GM11168 (cell line): ENCODE results near the gene HELZ.
"Not testable (repeated sequence)": the region's sequence is repeated elsewhere in the genome, so short reads cannot be mapped to it uniquely, and the experiment has no call there.

Experiments
- in situ Hi-C: fragments of 300-500 bp; cut with MboI; formaldehyde crosslinking; loops from one replicate; pipeline ENCODE4 v1.12.0; 2022; ENCODE audit warnings: low sequenced_read_pairs; ENCODE audit not compliant: unreplicated experiment

Gene HELZ

DNA sequence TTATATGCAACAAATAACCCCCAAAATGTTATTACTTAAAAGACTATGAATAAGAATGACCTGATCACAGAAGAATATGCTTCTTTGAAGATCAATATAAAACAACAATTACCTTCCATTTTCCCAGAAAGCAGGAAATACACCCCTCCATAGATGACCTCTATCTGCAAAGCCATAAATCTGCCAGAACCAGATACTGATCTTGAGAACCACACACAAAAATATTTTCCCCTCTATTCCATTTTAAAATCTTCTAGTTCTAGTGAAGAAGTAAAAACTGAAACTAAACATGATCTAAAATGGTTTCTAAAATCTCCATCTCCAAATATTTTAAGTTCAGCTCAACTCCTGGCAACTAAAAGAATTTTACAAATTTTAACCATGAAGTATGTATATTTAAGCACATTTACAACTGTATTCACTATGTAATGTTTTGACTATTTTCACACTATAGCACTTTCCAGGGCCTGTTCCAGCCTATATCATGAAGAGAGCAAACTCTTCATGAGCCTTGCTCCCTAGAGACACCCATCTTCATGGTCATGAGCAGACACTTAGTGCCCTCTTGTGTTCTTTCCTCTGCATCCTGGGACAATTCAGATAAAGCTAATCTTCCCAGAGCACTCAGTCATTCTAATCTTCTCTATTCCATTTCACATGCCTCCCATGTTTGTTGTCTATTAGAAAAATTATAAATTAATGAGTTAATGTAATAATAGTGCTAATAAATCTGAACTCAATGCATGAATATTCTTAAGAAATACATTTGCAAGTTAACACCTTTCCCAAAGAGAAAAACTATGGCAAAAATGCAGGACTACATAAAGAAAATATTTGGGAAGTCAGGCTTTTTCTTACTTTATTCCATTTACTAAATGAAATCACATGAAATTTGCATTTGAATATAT is 87.0 kb downstream of the HELZ start:
- in situ Hi-C loops: no loop called here

GRCh38 chr17:67156269-67157199 is 88.5 kb downstream of the HELZ start:
- in situ Hi-C loops: no loop called here

GRCh38 chr17:67152824-67153223 is 92.2 kb downstream of the HELZ start:
- in situ Hi-C loops: no loop called here

DNA sequence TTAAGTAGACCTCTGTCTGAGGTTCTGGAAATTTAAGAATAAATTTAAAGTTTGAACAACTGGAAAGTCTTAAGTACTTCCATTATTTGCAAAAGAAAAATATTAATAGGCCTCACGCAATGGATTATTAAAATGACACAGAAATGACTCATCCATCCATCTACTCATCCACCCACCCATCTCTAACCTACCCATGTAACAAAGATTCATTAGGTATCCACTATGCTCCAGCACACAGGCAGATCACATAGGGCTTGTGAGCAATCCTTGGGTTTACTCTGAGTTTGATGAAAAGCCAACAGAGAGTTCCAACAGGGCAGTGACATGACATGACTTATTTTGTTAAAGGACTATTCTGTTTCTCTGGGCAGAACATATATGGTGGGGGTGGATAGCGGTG is 93.3 kb downstream of the HELZ start:
- in situ Hi-C loops: no loop called here

DNA sequence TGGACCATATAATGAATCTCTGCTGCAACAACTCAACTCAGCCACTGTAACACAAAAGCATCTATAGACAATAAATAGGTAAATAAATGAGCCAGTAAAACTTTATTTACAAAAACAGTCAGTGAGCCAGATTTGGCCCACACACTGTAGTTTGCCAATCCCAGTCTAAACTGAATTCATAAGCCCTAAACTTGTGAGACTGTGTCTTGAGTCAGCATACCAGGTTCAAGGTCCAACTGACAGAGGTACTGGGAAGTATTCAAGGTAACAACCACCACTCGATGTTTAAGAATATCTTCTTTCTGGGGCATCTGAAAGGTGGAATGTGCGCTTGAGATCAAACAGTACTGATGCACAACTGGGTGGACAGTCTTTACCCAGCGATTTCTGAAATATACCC is 94.2 kb downstream of the HELZ start:
- in situ Hi-C loops: no loop called here

DNA sequence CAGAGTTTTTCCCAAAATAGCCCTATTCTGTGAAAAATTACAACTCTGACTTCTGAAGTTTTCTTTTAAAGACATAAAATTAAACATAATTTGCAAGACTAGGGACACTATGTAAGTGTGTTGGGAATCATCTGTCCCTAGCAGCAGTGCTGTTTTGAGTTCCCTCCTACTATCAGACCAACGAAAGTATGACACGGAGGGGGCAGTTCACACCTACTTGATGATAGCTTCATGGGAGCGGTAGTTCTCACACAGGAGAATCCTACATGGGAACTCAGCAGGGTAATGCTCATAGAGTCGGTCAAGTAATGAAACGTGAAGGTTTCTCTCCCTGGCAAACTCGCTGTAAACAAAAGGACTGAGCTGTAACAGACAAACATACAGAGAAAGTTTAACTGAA is 96.6 kb downstream of the HELZ start:
- in situ Hi-C loops: no loop called here

- in situ Hi-C loops: no loop called here
These were observed 99.7 kb downstream of the HELZ start for GRCh38 chr17:67145183-67145805.

DNA sequence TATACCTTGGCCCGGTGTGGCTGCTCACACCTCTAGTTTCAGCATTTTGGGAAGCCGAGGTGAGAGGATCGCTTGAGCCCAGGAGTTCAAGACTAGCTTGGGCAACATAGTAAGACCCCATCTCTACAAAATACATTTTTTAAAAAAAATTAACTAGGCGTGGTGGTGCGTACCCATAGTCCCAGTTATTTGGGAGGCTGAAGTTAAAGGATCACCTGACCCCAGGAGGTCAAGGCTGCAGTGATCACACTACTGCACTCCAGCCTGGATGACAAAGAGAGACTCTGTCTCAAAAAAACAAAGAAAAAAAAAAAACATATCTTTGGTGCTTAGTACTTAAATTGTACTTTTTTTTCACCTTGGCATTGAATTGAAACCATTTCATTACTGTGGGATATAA is 101.7 kb downstream of the HELZ start:
- in situ Hi-C loops: no loop called here

DNA sequence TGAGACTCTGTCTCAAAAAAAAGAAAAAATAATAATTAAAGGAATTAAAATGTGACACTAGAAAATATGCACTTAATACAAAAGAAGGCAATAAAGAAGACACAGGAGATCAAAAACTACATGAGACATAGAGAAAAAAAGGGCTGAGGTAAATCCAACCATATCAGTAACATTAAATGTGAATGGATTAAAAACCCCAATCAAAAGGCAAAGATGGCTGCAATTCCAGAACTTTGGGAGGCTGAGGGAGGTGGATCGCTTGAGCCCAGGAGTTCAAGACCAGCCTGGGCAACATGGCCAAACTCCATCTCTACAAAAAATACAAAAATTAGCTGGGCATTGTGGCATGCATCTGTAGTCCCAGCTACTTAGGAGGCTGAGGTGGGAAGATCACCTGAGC is 103.0 kb downstream of the HELZ start:
- in situ Hi-C loops: not testable (repeated sequence)

- in situ Hi-C loops: no loop called here
These were observed 105.0 kb downstream of the HELZ start for GRCh38 chr17:67139784-67140665.

GRCh38 chr17:67139289-67139688 is 105.7 kb downstream of the HELZ start:
- in situ Hi-C loops: no loop called here

DNA sequence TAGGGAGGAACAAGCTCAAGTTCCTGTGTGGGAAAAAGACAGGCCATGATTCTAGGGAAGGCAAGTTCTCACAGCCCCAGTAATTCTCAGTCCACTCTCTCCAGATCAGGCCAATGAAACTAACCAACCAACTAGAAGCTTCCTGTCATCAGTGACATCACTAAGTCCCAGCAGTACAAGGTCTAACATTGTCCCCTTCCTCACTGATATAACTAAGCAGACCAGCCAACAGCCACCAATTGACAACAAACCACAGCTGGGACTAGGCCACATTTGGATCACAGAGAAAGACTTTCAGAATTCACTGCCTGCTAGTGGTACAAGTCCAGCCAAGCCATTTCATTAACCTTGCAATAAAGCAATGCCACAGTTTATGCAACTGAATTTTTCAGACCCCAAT is 106.6 kb downstream of the HELZ start:
- in situ Hi-C loops: no loop called here

- in situ Hi-C loops: no loop called here
These were observed 107.1 kb downstream of the HELZ start for GRCh38 chr17:67137860-67138259.

DNA sequence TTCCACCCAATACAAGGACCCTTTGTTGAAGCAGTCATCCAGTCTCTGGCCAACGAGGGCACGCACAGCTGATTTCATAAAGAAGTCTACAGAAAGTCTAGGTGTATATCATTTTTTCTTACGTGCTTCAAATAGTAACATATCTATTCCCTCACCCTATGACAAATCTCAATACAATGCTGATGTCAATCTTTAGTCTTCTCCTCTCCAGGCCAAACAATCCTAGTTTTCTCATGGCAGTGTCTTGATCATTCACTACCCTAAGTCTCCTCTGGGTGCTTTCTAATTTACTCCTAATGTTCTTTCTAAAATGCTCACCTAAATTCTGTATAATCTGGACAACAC is 108.0 kb downstream of the HELZ start:
- in situ Hi-C loops: no loop called here

DNA sequence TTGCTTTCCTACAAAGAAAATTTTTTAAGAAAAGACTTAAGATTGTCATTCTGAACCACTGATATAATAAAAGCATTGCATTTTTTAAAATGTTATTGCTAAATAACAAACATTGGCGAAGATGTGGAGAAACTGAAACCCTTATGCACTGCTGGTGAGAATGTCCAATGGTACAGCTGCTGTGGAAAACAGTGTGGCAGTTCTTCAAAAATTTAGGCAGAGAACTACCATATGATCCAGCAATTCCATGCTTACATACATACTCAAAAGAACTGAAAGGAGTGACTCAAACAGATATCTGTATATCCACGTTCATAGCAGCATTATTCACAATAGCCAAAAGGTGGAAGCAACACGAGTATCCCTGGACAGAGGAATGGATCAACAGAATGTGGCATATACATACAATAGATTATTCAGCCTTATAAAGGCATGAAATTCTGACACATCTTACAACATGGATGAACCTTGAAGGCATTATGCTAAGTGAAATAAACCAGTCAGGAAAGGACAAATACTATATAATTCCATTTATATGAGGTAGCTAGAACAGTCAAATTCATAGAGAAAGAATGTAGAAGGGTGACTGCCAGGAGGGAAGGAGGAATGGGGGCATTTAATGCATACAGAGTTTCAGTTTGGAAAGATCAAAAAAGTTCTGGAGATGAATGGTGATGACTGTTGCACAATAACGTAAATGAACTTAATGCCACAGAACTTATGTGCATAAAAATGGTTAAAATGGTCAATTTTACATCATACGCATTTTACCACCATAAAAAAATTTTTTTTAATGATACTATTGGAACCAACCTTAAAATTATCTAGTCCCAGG is 108.6 kb downstream of the HELZ start:
- in situ Hi-C loops: no loop called here

DNA sequence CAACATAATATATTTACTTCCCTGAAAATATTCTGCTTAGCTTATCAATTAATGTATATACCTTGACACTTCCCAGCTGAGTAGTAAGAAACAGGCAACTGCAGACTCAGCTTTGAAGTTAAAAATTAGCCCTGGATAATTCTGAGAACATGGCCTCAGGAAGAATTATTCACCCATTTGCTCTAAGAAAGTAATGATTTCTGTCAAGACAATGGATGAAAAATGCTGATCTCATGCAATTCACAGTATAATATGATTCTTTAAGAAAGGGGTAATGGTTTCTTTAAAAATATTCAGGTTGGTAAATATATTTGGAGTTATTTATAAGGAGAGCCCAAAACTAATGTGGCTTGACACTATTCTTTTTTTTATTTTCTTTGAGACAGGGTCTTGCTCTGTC is 111.8 kb downstream of the HELZ start:
- in situ Hi-C loops: no loop called here

GRCh38 chr17:67132366-67132765 is 112.6 kb downstream of the HELZ start:
- in situ Hi-C loops: no loop called here

DNA sequence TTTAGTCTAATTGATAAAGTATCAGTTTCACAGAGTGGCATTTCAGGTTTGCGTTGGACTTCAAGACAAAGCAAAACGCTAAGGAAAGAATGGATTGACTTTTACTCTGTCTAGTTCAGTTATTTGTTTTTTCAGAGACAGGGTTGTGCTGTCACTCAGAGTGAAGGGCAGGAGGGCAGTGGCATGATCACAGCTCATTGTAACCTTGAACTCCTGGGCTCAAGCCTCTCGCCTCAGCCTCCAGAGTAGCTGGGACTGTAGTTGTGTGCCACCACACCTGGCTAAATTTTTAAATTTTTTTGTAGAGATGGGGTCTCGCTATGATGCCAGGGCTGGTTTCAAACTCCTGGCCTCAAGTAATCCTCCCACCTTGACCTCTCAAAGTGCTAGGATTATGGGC is 114.2 kb downstream of the HELZ start:
- in situ Hi-C loops: no loop called here

DNA sequence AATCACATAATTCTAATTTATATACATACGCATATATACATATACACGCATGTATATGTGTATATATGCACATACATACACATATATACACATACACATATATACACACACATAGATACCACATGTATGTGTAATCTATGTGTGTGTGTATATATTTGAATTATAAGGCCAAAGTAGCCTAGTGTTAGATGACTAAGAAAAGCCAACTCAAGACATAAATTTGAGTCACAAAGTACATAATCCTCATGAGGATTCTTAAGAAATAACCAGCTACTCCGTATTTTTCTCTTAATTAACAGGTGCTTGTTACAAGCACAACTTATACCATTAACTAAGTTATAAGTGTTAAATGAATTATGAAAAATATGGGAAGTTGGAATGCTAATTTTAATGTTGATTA is 115.7 kb downstream of the HELZ start:
- in situ Hi-C loops: no loop called here
